ENCODE data around the gene HEPH. TPM values are rescaled to one million over a fixed set of nuclear protein-coding genes. Genes with fewer than 3 reads are reported as not detected.

HEPH gene
- total RNA-seq, 1 experiment from 2014 or later: 31.7 TPM

DNA sequence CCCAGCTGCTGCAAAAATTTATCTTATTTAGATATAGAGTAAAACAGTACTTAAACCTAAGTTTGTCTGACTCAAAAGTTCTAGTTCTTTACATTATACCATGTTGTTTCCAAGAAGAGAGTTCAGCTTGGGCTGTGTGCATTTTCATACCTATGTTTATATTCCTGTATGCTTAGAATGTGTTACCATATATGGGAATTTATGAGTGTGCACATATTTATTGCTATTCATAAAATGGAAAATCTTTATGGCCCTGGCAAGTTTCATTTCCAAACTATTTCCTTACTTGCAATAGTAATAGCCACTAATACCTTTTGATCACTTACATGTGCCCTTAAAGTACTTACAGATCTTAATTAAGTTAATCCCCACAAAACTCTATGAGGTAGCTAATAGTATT, 2.6 kb downstream of the HEPH start:
- Mint-ChIP-seq H3K4me3 (no peak overlapping the region), H3K27ac (no peak overlapping the region), H3K27me3 (ENCODE audit: low read depth) (no peaks in the 10 kb centered on the region), H3K4me1 (peaks cover 8% of the 10 kb centered on the region), H3K36me3 (peaks cover 4% of the 10 kb centered on the region), H3K9me3 (no peaks in the 10 kb centered on the region)
- POLR2A ChIA-PET: no interaction called here
- ATAC-seq: no peak
- CTCF ChIA-PET: no interaction called here
- no peak for DNase-seq (ENCODE audit: low spot score)
- TF ChIP-seq GTF2I (CRISPR knock-in tag; conservative IDR thresholded peaks at IDR 0.05) (no peak), ATF1 (CRISPR knock-in tag; IDR thresholded peaks at IDR 0.05) (no peak), ZNF219 (CRISPR knock-in tag; IDR thresholded peaks at IDR 0.05; ENCODE audit: borderline replicate concordance) (no peak), ZNF138 (CRISPR knock-in tag; conservative IDR thresholded peaks at IDR 0.05) (no peak), SOX15 (CRISPR knock-in tag; IDR thresholded peaks at IDR 0.05) (no peak), ZNF396 (CRISPR knock-in tag; IDR thresholded peaks at IDR 0.05; ENCODE audit: borderline replicate concordance) (no peak), PRRX2 (CRISPR knock-in tag; IDR thresholded peaks at IDR 0.05) (no peak)
- TF ChIP-seq, protein P1, sequence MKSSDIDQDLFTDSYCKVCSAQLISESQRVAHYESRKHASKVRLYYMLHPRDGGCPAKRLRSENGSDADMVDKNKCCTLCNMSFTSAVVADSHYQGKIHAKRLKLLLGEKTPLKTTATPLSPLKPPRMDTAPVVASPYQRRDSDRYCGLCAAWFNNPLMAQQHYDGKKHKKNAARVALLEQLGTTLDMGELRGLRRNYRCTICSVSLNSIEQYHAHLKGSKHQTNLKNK (CRISPR knock-in tag; IDR thresholded peaks at IDR 0.05): no peak

DNA sequence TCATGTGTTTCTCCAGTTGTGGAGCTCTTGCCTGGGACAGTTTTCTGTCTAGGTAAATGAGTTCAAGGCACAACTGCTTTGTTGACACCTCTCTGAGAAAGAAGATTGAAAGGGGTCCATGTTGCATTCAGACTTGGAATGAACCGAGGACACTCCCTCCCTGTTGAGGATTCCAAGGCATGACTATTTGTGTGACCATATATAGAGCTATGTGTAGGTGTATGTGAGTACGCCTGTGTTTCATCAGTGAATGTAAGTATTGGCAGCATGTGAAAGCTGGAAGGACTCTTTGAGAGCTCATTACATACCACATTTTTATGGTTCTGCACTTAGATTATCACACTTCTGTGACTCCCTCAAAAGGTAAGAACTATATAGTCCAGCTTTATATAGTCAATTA, 3.4 kb downstream of the HEPH start:
- no peaks in the 10 kb centered on the region for H3K27me3 Mint-ChIP-seq (ENCODE audit: low read depth)
- no peak overlapping the region for H3K4me3 Mint-ChIP-seq
- no peaks in the 10 kb centered on the region for H3K9me3 Mint-ChIP-seq
- peaks cover 8% of the 10 kb centered on the region for H3K4me1 Mint-ChIP-seq
- ChIA-PET CTCF (no interaction called here), POLR2A (no interaction called here)
- H3K27ac Mint-ChIP-seq: no peak overlapping the region
- ATAC-seq (no peak), DNase-seq (ENCODE audit: low spot score) (no peak)
- H3K36me3 Mint-ChIP-seq: peaks cover 4% of the 10 kb centered on the region
- no peak for TF ChIP-seq ATF6 (CRISPR knock-in tag; IDR thresholded peaks at IDR 0.05)
- no peak for TF ChIP-seq FOXK1 (CRISPR knock-in tag; IDR thresholded peaks at IDR 0.05)
- no peak for TF ChIP-seq SOX15 (CRISPR knock-in tag; IDR thresholded peaks at IDR 0.05)
- TF ChIP-seq CREB1 (CRISPR knock-in tag; IDR thresholded peaks at IDR 0.05): no peak
- TF ChIP-seq ZNF425 (CRISPR knock-in tag; conservative IDR thresholded peaks at IDR 0.05): no peak
- no peak for TF ChIP-seq FOXJ3 (CRISPR knock-in tag; IDR thresholded peaks at IDR 0.05; ENCODE audit: borderline replicate concordance)
- TF ChIP-seq ZNF532 (CRISPR knock-in tag; IDR thresholded peaks at IDR 0.05; ENCODE audit: borderline replicate concordance): no peak

- no peak overlapping the region for H3K4me3 Mint-ChIP-seq
- CTCF ChIA-PET: no interaction called here
- no peak for ATAC-seq
- DNase-seq (ENCODE audit: low spot score): no peak
- POLR2A ChIA-PET: no interaction called here
- peaks cover 80% of the 10 kb centered on the region for H3K36me3 Mint-ChIP-seq
- no peaks in the 10 kb centered on the region for H3K27me3 Mint-ChIP-seq (ENCODE audit: low read depth)
- no peak overlapping the region for H3K27ac Mint-ChIP-seq
- peaks cover 42% of the 10 kb centered on the region for H3K9me3 Mint-ChIP-seq
- H3K4me1 Mint-ChIP-seq: no peaks in the 10 kb centered on the region
- no peak for TF ChIP-seq JUN (CRISPR knock-in tag; IDR thresholded peaks at IDR 0.05)
- TF ChIP-seq SMAD4 (CRISPR knock-in tag; IDR thresholded peaks at IDR 0.05): no peak
- TF ChIP-seq ZSCAN18 (CRISPR knock-in tag; IDR thresholded peaks at IDR 0.05): no peak
- TF ChIP-seq ZNF138 (CRISPR knock-in tag; conservative IDR thresholded peaks at IDR 0.05): no peak
- no peak for TF ChIP-seq ELF4 (CRISPR knock-in tag; IDR thresholded peaks at IDR 0.05; ENCODE audit: low read depth)
- no peak for TF ChIP-seq ZNF671 (CRISPR knock-in tag; IDR thresholded peaks at IDR 0.05)
- no peak for TF ChIP-seq KAT7 (CRISPR knock-in tag; IDR thresholded peaks at IDR 0.05; ENCODE audit: borderline replicate concordance)
These were observed 12.1 kb downstream of the HEPH start for GRCh38 chrX:66176134-66176533.

Measured in WTC11 (cell line).